LNCaP clone FGC (cell line): ENCODE measurements around the gene SERTAD1.

Experiments
- DNase-seq: peaks from one replicate; pipeline ENCODE4 v3.0.0-alpha.2; 2011; ENCODE audit warnings: low read depth
- H3K4me3 ChIP-seq: 2 replicates; pipeline ENCODE4 v1.5.1; 2011; ENCODE audit warnings: mild to moderate bottlenecking, low read depth, low read length, control low read depth
- TF ChIP-seq, protein P1 (sequence below): IDR thresholded peaks from 2 replicates; pipeline ENCODE4 v1.5.1; 2012; ENCODE audit warnings: mild to moderate bottlenecking; ENCODE audit not compliant: control insufficient read depth, insufficient read depth; ENCODE audit errors: extremely low read depth

The SERTAD1 gene

DNA sequence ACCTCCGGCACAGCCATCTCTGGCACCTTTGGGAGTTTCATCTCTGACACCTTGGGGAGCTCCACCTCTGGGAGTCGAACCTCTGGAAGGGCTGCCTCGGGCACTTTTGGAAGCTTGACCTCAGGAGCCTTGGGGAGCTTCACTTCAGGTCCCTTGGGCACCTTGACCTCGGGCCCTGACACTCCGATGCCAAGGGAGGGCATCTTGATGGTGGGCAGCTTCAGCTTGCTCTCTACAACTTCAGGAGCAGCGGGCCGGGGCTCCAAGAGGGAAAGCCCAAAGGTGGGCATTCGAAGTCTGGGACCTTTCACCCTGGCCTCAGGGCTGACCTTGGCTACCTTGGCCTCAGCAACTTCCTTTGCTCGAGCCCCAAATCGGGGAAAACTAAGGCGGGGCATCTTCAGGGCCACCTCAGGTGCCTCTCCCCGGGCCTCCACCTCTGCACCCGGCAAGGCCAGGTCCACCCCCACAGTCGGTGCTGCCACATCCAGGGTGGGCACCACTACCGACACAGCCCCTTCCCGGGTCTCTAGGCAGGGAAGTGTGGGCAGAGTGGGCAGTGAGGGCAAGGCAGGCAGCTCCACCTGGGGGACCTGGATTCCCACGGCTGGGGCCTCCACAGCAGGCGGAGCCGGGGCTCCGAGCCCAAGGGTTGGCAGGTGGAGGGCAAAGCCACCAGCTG, 28.8 kb downstream of the SERTAD1 start:
- H3K4me3 ChIP-seq: no peak overlapping the region
- no peak for DNase-seq

DNA sequence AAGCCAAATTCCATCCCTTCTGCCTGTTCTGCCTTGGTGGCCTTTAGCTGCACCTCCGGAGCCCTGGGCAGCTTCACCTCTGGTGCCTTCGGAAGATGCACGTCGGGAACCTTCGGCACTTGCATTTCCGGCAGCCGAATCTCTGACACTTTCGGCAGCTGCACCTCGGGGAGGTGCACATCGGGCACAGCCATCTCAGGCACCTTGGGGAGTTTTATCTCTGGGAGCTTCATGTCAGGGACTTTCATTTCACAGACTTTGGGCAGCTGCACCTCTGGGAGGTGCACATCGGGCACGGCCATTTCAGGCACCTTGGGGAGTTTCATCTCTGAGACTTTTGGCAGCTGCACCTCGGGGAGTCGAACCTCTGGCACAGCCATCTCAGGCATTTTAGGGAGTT, 29.8 kb downstream of the SERTAD1 start:
- TF ChIP-seq, protein P1, sequence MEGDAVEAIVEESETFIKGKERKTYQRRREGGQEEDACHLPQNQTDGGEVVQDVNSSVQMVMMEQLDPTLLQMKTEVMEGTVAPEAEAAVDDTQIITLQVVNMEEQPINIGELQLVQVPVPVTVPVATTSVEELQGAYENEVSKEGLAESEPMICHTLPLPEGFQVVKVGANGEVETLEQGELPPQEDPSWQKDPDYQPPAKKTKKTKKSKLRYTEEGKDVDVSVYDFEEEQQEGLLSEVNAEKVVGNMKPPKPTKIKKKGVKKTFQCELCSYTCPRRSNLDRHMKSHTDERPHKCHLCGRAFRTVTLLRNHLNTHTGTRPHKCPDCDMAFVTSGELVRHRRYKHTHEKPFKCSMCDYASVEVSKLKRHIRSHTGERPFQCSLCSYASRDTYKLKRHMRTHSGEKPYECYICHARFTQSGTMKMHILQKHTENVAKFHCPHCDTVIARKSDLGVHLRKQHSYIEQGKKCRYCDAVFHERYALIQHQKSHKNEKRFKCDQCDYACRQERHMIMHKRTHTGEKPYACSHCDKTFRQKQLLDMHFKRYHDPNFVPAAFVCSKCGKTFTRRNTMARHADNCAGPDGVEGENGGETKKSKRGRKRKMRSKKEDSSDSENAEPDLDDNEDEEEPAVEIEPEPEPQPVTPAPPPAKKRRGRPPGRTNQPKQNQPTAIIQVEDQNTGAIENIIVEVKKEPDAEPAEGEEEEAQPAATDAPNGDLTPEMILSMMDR: no peak
- H3K4me3 ChIP-seq: no peak overlapping the region
- no peak for DNase-seq

More for the DNA sequence above, 28.8 kb downstream of the SERTAD1 start:
- TF ChIP-seq, protein P1: no peak

DNA sequence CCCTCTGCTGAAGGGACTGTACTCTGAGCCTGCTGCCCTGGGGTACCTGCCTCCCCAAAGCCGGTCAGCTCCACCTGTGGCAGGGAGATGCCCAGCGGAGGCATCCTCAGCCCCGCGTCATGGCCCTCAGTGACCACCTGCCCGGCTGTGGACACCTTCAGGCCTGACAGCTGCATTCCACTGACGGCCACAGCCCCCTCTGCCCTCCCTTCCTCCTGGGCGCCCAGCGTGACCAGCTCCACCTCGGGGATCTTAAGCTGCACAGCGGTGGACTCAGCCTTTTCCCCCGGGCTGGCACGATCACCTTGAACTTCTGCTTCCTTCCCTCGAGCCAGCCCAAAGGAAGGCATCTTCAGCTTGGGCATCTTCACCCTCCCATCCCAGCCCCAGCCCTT, 31.0 kb downstream of the SERTAD1 start:
- no peak overlapping the region for H3K4me3 ChIP-seq
- TF ChIP-seq, protein P1: no peak
- DNase-seq: no peak

DNA sequence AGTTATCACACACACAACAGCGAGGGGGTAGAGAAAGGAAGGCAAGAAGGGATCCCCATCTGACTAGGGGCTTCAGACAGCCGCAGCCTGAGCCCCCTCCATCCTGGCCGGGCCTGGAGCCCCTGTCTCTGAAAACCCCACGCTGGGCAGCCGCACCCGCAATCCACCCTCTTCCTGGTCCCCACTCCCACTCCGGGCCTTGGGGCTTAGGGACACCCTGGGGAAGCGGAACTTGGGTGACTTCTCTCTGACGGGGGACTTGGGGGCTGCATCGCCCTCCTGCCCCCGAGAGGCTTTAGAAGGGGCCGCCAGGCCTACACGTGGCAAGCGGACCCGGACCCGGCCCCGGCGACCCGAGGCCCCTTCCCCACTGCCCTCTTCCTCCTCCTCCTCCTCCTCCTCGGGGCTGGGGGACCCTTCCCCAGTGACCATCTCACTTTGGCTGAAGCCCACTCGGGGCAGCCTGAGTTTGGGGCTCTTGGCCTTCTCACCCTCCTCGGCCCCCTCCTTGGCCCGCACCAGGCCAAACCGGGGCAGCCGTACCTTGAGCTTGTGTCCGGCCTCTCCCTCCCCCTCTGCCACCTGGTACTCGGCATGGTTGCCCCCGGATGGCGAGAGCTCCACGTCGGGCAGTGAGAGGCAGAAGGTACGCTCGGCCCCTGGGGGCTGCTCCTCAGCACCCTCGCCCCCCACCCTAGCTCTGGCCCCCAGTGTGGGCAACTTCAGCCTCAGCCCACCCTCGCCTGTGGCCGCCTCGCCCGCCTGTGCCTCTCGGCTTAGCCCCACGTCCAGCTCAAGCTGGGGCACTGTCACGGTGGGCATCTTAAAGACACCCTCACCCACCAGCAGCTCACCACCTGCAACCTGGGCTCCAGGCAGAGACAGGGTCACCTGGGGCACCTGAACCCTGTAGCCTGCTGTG, 31.6 kb downstream of the SERTAD1 start:
- TF ChIP-seq, protein P1: no peak
- DNase-seq: no peak
- H3K4me3 ChIP-seq: no peak overlapping the region

DNA sequence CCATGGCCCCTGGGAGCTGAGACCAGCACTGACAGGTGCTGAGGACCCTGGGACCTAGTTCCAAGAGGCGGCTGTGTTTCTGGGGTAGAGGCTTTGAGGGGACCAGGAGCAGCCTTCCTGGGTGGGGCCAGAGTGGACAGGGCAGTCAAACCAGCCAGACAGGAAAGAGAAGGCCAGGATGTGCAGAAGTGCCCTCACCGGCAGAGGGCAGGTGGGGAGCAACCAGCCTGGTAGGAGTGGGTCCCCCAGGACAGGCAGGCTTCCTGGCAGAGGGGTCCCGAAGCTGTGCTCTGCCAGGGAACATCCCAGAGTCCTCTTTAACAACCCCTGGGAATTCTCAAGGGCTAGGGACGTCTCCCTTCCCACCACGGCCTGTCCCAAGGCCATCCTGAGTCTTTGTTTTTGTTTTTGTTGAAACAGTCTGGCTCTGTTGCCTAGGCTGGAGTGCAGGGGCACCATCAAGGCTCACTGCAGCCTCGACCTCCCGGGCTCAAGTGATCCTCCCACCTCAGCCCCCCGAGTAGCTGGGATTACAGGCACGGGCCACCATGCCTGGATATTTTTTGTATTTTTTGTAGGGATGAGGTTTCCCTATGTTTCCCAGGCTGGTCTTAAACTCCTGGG, 32.8 kb downstream of the SERTAD1 start:
- no peak overlapping the region for H3K4me3 ChIP-seq
- TF ChIP-seq, protein P1: peak; percentile 59
- peak; percentile 36 for DNase-seq

DNA sequence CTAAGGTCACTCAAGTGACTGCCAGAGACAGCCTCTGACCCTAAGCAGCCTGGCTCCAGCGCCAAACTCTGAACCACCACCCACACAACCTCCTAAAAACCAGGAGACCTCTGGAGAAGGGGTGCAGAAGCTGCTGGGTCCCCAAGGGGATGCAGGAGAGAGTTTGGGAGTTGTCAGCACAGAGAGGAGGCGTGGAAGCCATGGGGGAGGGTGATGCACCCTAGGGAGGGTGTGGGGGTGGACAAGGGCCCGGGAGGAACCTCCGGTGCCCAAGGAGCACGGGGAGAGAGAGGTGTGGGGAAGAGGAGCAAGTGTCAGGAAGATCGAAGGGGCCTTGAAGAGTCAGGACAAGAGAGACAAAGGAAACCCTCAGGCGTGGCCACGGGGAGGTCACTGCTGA, 33.7 kb downstream of the SERTAD1 start:
- TF ChIP-seq, protein P1: no peak
- H3K4me3 ChIP-seq: no peak overlapping the region
- no peak for DNase-seq
